Globus pallidus (tissue), 1 donor: ENCODE data around the gene CHST4.
"Not testable (repeated sequence)": the region's sequence is repeated elsewhere in the genome, so short reads cannot be mapped to it uniquely, and the experiment has no call there.

Experiments used
- DNase-seq: peaks from one replicate; pipeline ENCODE4 v3.0.0-alpha.2; 2015; ENCODE audit warnings: low spot score

CHST4 gene

DNA sequence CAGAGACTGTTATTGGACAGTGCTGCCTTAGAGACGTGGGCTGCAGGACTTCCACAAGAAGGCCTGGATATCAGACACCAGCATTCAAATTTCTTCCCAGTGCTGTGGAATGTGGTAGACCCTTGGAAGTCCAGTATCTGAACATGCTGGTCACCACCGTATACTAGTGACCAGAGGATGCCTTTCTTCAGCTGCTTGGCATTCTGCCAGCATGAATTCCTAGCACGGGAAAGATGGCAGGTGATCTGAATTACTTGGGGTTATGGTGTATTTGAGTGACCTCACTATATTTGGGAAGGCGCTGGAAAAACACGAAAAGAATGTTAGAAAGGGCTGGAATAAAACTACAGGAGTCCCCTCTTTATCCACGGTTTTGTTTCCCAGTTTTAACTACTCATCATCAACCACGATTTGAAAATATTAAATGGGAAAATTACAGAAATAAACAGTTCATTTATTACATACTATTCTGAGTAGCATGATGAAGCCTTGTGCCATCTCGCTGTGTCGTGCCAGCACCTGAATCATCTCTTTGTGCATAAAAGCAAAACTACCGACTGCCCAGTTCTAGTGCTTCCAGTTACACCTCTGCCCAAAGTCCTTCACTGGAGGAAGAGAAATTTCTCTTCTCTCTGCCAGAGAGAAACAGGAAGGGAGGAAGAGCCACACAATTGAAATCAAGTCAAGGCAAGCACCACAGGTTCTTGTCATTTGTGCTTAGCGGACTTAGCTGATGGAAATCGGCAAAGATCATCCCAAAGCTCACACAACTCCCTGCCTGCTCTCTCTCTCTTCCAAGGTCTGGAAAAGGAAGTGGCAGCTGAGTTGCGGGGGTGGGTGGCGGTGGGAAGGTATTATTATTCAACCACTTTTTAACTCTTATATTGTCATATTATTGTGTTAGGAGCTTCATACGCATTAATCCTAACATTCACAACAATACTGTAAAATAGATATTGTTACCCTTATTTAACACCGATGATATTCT is 1.4 kb upstream of the CHST4 start:
- no peak for DNase-seq

- no peak for DNase-seq
These were observed 2.0 kb downstream of the CHST4 start for GRCh38 chr16:71528257-71528656.

GRCh38 chr16:71528863-71529262 is 2.6 kb downstream of the CHST4 start:
- DNase-seq: no peak

DNA sequence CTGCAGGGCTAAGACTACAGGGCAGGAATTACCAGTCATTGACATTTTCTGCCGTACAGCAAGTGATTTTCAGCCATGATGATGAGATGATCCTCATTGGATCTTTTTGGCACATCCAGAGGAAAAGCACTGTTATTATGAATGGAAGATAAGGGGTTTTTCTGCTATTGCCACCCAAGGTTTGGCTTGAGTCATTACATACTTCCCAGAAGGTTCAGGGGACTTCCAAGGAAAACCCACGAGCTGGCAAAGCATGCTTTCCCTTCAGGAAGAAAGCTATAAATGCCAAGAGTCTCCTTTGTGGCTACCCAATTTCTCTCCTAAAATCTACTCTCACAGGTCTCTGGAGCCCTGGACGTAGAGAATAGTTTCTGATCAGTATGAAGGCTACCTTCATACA is 6.1 kb downstream of the CHST4 start:
- DNase-seq: no peak

DNA sequence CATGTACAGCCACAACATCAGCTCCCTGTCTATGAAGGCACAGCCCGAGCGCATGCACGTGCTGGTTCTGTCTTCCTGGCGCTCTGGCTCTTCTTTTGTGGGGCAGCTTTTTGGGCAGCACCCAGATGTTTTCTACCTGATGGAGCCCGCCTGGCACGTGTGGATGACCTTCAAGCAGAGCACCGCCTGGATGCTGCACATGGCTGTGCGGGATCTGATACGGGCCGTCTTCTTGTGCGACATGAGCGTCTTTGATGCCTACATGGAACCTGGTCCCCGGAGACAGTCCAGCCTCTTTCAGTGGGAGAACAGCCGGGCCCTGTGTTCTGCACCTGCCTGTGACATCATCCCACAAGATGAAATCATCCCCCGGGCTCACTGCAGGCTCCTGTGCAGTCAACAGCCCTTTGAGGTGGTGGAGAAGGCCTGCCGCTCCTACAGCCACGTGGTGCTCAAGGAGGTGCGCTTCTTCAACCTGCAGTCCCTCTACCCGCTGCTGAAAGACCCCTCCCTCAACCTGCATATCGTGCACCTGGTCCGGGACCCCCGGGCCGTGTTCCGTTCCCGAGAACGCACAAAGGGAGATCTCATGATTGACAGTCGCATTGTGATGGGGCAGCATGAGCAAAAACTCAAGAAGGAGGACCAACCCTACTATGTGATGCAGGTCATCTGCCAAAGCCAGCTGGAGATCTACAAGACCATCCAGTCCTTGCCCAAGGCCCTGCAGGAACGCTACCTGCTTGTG is 10.7 kb downstream of the CHST4 start:
- no peak for DNase-seq

DNA sequence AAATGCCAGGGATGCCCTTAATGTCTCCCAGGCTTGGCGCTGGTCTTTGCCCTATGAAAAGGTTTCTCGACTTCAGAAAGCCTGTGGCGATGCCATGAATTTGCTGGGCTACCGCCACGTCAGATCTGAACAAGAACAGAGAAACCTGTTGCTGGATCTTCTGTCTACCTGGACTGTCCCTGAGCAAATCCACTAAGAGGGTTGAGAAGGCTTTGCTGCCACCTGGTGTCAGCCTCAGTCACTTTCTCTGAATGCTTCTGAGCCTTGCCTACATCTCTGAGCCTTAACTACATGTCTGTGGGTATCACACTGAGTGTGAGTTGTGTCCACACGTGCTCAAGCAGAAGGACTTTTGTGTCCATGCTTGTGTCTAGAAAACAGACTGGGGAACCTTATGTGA is 11.4 kb downstream of the CHST4 start:
- peak; percentile 2 for DNase-seq

DNA sequence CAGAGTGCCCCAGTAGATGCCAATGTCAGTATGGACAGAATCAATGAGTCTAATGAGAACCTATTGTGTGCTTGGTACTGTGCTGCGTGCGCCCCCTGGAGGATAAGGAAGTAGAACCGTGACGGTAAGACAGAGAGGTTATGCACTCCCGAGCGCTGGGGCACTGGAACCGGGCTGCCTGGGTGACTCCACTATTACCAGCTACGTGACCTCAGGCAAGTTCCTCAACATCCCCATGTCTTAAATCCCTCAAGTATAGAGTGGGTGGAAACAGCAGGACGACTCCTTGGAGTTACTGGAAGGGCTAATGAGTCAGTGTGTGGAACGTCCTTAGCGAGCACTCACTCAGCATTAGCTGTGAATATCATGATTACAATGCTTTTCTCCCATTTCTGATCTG is 16.2 kb downstream of the CHST4 start:
- peak; percentile 2 for DNase-seq

DNA sequence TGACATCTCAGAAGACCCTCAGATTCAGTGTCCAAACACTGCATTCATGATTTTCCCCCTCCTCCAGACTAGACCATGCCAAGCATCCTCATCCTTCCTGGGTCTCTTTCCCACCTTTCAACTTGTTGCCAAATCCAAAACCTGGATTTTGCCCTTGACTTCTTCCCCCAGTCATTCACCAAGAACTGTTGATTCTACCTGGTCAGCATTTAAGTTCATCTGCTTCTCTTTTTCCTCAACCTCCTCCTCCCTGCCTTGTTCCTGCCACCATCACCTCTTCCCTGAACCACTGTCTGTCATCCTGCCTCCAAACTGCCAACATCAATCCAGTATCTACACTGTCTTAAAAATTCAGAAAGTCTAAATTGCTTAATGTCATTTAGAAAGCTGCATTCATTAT is 20.9 kb downstream of the CHST4 start:
- DNase-seq: no peak

DNA sequence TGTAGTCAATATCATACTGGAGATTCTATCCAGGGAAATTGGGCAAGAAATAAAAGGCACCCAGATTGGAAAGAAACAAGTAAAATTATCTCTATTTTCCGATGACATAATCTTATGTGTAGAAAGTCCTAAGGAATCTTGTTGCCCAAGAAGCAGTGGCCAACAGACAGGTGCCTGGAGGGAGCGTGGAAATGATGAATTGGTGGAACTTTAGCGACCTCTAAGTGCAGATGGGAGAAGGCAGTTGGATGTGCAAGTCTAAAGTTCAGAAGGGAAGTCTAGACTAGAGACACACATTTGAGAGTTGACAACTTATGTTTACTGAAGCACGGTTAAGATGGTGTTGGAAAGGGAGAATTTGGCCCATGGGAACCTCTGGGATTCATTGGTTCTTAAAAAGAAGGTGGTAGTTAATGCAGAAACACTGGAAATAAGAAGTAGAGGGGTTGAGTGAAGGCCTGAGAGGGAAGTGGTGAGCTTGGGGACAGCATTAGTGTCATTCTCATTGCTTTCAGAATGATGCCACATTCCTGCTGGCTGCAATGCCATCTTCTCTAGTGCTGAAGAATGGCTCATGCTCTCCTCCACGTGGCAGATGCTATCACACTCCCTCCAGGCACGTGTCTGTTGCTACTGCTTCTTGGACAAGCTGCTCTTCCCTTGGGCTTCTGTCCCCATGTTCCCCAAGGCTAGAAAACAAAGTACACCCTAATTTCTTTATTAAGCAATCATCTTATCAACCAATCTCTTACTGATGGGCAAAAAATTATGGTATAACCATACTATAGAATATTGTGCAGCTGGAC is 26.7 kb downstream of the CHST4 start:
- DNase-seq: no peak

- DNase-seq: no peak
These were observed 29.1 kb downstream of the CHST4 start for GRCh38 chr16:71555230-71555891.

DNA sequence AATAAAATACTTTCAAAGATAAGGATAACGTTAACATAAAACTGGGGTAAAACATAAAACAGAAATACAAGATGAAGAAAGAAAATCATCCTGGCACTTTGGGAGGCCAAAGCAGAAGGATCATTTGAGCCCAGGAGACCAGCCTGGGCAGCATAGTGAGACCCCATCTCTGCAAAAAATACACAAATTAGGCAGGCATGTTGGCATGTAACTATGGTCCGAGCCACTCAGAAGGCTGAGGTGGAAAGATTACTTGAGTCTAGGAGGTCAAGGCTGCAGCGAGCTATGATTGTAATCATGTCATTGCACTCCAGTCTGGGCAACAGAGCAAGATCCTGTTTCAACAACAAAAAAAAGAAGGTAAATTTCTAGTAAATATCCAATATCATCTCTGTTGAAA is 31.1 kb downstream of the CHST4 start:
- DNase-seq: no peak

DNA sequence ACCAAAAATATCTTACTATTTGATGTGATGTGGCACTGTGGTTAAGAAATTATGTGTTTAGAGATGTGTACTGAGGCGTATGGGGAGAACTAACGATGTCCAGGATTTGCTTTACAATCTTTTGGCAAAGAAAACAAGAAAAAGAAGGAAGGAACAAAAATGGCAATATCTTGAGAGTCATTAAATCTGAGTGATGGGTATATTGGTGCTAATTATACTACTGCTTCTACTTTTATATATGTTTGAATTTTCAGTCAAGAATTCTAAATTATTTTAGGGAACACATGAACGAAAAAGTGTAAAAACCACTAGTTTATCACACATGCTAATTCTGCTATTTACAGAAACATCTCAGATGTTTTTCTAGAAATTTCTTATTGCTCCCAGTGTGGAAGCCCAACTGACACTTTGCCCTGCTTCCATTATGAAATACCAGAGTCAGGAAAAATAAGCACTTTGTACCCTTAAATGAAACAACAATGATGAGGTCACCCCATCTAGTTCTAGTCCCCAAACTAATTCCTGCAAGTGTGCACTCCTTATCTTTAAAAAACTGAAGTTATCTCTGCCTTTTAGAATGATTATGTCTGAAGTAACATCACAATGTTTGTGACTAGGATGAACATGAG is 31.8 kb downstream of the CHST4 start:
- no peak for DNase-seq

- no peak for DNase-seq
These were observed 33.6 kb downstream of the CHST4 start for GRCh38 chr16:71559855-71560254.

DNA sequence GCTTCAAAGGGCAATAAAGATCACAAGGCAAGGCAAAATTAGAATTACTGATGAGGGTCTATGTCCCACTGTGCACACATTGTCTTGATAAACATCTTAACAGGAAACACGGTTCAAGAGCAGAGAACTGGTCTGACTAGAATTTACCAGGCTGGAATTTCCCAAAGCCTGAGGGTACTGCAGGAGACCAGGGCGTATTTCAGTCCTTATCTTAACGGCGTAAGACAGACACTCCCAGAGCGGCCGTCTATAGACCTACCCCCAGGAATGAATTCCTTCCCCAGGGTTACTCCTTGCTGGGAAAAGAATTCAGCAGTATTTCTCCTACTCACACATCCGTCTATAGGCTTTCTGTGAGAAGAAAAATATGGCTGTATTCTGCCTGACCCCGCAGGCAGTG is 35.7 kb downstream of the CHST4 start:
- DNase-seq: not testable (repeated sequence)

- DNase-seq: no peak
These were observed 36.3 kb downstream of the CHST4 start for GRCh38 chr16:71562552-71562951.

GRCh38 chr16:71564335-71564967 is 38.2 kb downstream of the CHST4 start:
- DNase-seq: no peak

- DNase-seq: no peak
These were observed 39.8 kb downstream of the CHST4 start for GRCh38 chr16:71565812-71566700.

DNA sequence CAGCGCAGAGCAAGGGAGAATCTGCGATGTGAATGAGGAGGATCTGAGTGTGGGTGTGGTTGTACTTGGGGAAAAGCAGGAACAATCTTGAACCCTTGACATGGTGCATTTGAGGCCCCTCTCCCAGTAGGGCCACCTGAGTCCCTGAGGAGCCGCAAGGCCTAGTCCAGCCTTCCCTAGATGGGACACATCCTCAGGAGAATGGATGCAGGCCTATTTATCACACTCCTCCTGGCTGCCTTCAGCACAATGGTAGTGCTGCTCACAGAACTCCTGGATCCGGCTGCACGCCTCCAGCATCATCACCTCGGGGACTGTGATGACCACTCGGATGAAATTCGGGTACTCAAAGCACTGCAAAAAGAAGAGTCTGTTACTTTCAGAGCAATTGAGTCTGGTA is 41.7 kb downstream of the CHST4 start:
- DNase-seq: no peak

DNA sequence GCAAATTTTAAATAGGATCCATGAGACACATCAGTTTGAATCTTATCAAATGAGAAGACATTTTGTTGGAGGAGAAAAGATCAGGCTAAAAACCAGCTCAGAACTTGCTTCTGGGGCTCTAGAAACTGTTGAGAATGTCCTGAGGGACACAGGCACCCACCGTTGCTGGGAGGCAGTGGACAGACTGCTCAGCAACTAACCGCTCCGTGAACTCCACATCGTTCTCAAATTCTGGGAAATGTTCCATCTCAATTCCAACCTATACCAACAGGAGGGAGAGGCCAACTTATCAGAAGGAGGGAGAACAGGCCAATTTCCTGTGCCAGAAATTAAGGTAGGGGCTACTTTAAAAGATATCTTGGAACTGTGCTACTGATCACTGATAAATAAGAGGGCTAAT is 42.3 kb downstream of the CHST4 start:
- no peak for DNase-seq

- DNase-seq: no peak
These were observed 43.4 kb downstream of the CHST4 start for GRCh38 chr16:71569621-71570020.
